Stimulated activated memory B cell treated with anti-CD40 and anti-IgM and Interleukin-4, amounts not matched to agents 10 μg/mL and 1 μg/mL and 100 μg/mL, for 72 hours (primary cell): ENCODE results near the gene COL6A1.
A peak's percentile ranks its signal among the peaks of the same experiment; 100 is the strongest.

Experiments used
- ATAC-seq: fragments of 150-1000 bp; cut with Tn5 transposase; 2 replicates; pipeline ENCODE4 v1.10.0; 2021
- H3K27ac Mint-ChIP-seq: one replicate; pipeline ENCODE4 v1.8.0; 2022; ENCODE audit warnings: mild to moderate bottlenecking, mixed read lengths
- H3K27me3 Mint-ChIP-seq: one replicate; pipeline ENCODE4 v1.8.0; 2022; ENCODE audit warnings: mixed read lengths
- H3K36me3 Mint-ChIP-seq: one replicate; pipeline ENCODE4 v1.8.0; 2022; ENCODE audit warnings: mixed read lengths
- H3K4me1 Mint-ChIP-seq: one replicate; pipeline ENCODE4 v1.8.0; 2022; ENCODE audit warnings: mixed read lengths
- H3K4me3 Mint-ChIP-seq: one replicate; pipeline ENCODE4 v1.8.0; 2022; ENCODE audit warnings: mild to moderate bottlenecking, moderate library complexity, mixed read lengths
- H3K9me3 Mint-ChIP-seq: one replicate; pipeline ENCODE4 v1.8.0; 2022; ENCODE audit warnings: mixed read lengths

COL6A1 gene, protein sequence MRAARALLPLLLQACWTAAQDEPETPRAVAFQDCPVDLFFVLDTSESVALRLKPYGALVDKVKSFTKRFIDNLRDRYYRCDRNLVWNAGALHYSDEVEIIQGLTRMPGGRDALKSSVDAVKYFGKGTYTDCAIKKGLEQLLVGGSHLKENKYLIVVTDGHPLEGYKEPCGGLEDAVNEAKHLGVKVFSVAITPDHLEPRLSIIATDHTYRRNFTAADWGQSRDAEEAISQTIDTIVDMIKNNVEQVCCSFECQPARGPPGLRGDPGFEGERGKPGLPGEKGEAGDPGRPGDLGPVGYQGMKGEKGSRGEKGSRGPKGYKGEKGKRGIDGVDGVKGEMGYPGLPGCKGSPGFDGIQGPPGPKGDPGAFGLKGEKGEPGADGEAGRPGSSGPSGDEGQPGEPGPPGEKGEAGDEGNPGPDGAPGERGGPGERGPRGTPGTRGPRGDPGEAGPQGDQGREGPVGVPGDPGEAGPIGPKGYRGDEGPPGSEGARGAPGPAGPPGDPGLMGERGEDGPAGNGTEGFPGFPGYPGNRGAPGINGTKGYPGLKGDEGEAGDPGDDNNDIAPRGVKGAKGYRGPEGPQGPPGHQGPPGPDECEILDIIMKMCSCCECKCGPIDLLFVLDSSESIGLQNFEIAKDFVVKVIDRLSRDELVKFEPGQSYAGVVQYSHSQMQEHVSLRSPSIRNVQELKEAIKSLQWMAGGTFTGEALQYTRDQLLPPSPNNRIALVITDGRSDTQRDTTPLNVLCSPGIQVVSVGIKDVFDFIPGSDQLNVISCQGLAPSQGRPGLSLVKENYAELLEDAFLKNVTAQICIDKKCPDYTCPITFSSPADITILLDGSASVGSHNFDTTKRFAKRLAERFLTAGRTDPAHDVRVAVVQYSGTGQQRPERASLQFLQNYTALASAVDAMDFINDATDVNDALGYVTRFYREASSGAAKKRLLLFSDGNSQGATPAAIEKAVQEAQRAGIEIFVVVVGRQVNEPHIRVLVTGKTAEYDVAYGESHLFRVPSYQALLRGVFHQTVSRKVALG

GRCh38 chr21:45981151-45982091 is at the start of gene COL6A1:
COL6A1 (plus strand) TSS chr21:45981770; CDS start chr21:45981851, 81 bp downstream.
- H3K4me3 Mint-ChIP-seq = peak within 1 kb of the TSS; percentile 39
- ATAC-seq = peak; percentile 44
- peaks cover 9% of the 10 kb centered on the region for H3K27me3 Mint-ChIP-seq
- no peak within 1 kb of the TSS for H3K27ac Mint-ChIP-seq
- peaks cover 9% of the 10 kb centered on the region for H3K9me3 Mint-ChIP-seq
- H3K36me3 Mint-ChIP-seq = no peaks in the 10 kb centered on the region
- H3K4me1 Mint-ChIP-seq = no peaks in the 10 kb centered on the region

GRCh38 chr21:45932922-45933502 is 48.6 kb upstream of the COL6A1 start:
- Mint-ChIP-seq H3K4me1 (no peaks in the 10 kb centered on the region), H3K27ac (no peak overlapping the region), H3K9me3 (no peaks in the 10 kb centered on the region), H3K36me3 (no peaks in the 10 kb centered on the region), H3K4me3 (no peak overlapping the region), H3K27me3 (peaks cover 33% of the 10 kb centered on the region)
- no peak for ATAC-seq

GRCh38 chr21:45934085-45934484 is 47.5 kb upstream of the COL6A1 start:
- H3K9me3 Mint-ChIP-seq = no peaks in the 10 kb centered on the region
- no peaks in the 10 kb centered on the region for H3K36me3 Mint-ChIP-seq

GRCh38 chr21:45934554-45934953 is 47.0 kb upstream of the COL6A1 start:
- H3K27me3 Mint-ChIP-seq = peaks cover 23% of the 10 kb centered on the region
- no peaks in the 10 kb centered on the region for H3K4me1 Mint-ChIP-seq
- no peaks in the 10 kb centered on the region for H3K36me3 Mint-ChIP-seq
- H3K9me3 Mint-ChIP-seq = no peaks in the 10 kb centered on the region
- no peak overlapping the region for H3K27ac Mint-ChIP-seq
- H3K4me3 Mint-ChIP-seq = no peak overlapping the region
- ATAC-seq = no peak

More at GRCh38 chr21:45934085-45934484, 47.5 kb upstream of the COL6A1 start:
- no peak for ATAC-seq
- Mint-ChIP-seq H3K4me3 (no peak overlapping the region), H3K27me3 (peaks cover 28% of the 10 kb centered on the region), H3K27ac (no peak overlapping the region), H3K4me1 (no peaks in the 10 kb centered on the region)

DNA sequence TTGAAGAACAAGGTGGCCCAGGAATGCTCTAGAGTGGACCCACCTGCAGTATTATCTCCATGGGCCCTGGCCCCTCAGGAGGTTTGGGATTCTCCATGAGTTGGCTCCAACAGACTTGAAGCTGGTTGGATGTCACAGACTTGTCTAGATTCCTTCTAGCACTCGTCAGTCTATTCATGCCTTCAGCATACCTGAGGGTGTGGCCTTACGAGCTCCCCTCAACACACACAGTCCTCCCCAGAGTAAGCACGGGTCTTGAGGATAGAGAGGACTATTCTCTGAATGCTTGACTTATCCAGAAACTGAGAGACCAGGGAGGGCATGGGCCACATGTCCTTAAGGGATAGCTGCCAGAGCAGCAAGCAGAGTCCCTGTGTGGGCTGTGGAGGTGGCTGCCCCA is 45.9 kb upstream of the COL6A1 start:
- no peak for ATAC-seq
- no peaks in the 10 kb centered on the region for H3K4me1 Mint-ChIP-seq
- peaks cover 18% of the 10 kb centered on the region for H3K27me3 Mint-ChIP-seq
- no peak overlapping the region for H3K4me3 Mint-ChIP-seq
- H3K27ac Mint-ChIP-seq = no peak overlapping the region
- H3K36me3 Mint-ChIP-seq = no peaks in the 10 kb centered on the region
- no peaks in the 10 kb centered on the region for H3K9me3 Mint-ChIP-seq

DNA sequence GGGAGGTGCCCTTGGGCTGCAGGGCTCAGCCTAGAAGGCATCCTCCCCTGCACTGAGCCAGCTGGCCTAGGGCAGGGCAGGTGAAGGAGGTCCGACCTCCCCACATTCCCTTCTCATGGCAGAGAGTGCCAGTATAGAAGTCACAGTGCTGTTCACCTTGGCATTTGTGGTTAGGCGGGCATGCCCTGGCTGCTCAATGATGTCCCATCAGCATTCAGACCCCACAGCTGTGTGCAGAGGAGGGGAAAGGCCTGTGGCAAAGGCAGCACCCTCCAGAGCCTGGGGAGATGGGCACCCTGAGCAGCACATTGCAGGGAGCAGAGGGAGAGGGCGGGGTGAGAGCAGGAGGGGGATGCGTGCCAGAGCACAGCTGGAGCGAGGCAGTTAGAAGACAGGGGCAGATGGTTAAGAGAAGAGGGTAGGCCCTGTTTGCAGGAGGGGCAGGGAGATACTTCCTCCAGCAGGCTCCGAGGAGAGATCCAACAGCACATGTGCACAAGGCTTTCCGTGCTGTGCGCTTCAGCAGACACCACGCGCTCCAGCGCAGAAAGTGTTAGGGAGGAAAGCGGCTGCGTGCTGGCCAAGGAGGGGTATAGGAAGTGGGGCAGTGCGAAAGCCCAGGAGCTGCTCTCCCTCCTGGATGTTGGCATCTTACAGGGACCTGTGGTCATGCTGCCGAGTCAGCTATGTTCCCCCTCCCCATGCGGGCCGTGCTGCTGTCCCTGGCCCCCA is 43.7 kb upstream of the COL6A1 start:
- H3K4me3 Mint-ChIP-seq = no peak overlapping the region
- ATAC-seq = no peak
- no peaks in the 10 kb centered on the region for H3K4me1 Mint-ChIP-seq
- H3K36me3 Mint-ChIP-seq = no peaks in the 10 kb centered on the region
- peaks cover 20% of the 10 kb centered on the region for H3K27me3 Mint-ChIP-seq
- H3K27ac Mint-ChIP-seq = no peak overlapping the region
- H3K9me3 Mint-ChIP-seq = no peaks in the 10 kb centered on the region

GRCh38 chr21:45938453-45938755 is 43.2 kb upstream of the COL6A1 start:
- ATAC-seq = no peak
- Mint-ChIP-seq H3K27ac (no peak overlapping the region), H3K4me1 (no peaks in the 10 kb centered on the region), H3K4me3 (no peak overlapping the region), H3K9me3 (peaks cover 2% of the 10 kb centered on the region), H3K36me3 (no peaks in the 10 kb centered on the region), H3K27me3 (peaks cover 20% of the 10 kb centered on the region)

DNA sequence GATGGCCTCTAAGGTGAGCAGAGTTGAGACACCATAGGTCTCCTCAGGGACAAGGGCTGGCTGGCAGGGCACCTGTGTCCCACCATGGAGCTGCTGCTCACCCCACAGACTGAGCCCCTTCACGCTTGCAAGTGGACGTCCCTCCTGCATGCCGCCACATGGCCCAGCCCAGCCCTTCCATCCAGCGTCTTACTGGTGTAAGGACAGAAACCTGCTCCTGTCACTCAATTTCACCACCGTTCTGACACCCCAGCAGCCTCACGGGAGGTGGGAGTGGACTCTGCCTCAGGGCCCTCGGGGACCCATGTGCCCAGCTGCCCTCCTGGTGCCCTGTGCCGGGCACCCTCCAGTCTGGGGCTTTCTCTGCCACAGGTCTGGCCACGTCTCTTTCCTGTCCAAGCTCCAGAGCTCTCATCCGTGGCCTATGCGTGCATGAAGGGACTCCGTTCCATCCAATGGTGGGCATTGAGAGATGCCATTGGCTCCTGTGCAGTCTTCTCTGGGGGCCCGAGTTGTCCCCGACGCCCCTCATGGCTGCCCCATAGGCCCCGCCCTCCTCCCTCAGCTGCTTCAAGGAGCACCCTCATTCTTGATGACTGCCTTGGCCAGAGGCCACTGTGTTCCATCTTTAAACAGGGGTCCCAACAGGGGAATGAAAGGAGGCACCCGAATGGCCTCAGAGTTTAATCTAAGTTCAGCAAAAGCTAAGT is 42.6 kb upstream of the COL6A1 start:
- no peaks in the 10 kb centered on the region for H3K36me3 Mint-ChIP-seq
- H3K27ac Mint-ChIP-seq = no peak overlapping the region
- peaks cover 4% of the 10 kb centered on the region for H3K9me3 Mint-ChIP-seq
- H3K4me1 Mint-ChIP-seq = no peaks in the 10 kb centered on the region
- H3K27me3 Mint-ChIP-seq = peaks cover 18% of the 10 kb centered on the region
- no peak for ATAC-seq
- no peak overlapping the region for H3K4me3 Mint-ChIP-seq

DNA sequence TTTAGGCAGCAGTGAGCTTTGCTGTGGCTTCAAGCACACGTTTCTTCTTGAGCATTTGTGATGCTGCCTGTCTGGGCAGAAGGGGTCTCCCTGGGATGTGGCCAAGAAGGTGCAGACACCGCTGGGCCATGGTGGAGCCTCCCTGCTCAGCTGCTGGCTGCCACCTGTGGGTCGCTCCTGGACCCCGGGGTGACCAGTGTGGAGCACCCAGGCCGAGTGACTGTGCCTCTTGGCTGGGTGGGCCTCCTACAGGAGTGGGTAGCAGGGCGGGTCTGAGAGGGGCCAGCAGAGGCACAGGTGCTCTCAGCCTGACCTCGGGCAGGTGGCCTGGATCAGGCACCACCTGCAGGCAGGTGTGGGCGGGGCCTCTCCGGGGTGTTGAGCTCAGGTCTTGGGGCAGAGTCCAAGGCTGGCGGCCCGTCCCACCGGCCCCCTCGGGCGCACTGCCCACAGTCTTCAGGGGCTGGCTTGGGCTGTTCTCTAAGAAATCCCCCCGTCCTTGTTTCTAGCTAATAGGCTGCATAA is 42.0 kb upstream of the COL6A1 start:
- H3K4me3 Mint-ChIP-seq = no peak overlapping the region
- H3K27me3 Mint-ChIP-seq = peaks cover 12% of the 10 kb centered on the region
- H3K4me1 Mint-ChIP-seq = no peaks in the 10 kb centered on the region
- H3K27ac Mint-ChIP-seq = no peak overlapping the region
- no peak for ATAC-seq
- H3K9me3 Mint-ChIP-seq = peaks cover 4% of the 10 kb centered on the region
- no peaks in the 10 kb centered on the region for H3K36me3 Mint-ChIP-seq

DNA sequence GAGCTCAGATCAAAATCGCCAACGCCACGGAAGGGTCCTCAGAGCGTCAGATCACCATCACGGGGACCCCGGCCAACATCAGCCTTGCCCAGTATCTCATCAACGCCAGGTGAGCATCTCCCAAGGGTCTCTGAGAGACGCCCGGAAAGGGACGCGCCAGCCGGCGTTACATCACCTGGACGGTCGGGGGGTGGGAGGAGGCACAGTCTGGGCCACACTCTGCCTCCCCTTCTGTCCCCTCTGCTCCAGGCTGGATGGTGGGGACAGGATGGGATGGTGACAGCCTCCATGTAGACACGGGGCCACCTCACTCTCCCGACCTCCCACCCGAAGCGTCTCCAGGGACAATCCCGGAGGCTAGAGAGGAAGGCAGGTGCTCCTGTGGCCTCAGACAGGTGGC is 41.5 kb upstream of the COL6A1 start:
- ATAC-seq = no peak
- no peak overlapping the region for H3K27ac Mint-ChIP-seq
- no peaks in the 10 kb centered on the region for H3K4me1 Mint-ChIP-seq
- no peak overlapping the region for H3K4me3 Mint-ChIP-seq
- peaks cover 4% of the 10 kb centered on the region for H3K9me3 Mint-ChIP-seq
- peaks cover 12% of the 10 kb centered on the region for H3K27me3 Mint-ChIP-seq
- no peaks in the 10 kb centered on the region for H3K36me3 Mint-ChIP-seq

DNA sequence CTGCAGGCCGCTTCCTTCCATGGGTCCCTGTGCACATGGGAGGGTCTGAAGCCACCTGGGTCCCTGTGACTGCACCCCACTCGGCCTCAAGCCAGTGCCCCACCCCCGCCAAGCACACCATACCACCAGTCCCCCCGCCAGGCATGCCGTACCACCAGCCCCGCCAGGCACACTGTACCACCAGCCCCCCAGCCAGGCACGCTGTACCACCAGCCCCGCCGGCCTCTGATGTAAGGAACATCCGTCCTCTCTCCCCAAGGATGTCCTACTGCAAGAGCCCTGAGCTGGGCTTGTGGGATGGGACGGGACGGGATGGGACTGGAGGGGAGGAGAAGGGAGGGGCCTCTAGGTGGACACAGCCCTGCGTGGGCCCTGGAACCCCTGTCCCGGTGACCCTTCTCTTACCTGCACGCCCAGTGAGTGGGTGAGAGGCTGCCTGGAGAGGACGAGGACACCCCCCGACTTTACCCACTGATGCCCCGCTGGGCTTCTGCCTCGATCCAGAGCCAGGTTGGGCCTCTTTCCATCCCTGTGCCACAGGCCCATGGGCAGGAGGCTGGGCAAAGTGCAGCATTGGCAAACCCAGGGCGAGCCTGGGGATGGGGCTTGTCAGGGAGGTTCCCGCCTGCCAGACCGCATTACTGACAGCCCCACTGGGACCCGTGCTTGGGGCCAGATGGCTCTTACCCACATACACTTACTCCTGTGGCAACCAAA is 40.8 kb upstream of the COL6A1 start:
- ATAC-seq = peak; percentile 54

GRCh38 chr21:45941338-45941710 is 40.2 kb upstream of the COL6A1 start:
- Mint-ChIP-seq H3K36me3 (no peaks in the 10 kb centered on the region), H3K4me1 (no peaks in the 10 kb centered on the region), H3K27ac (no peak overlapping the region), H3K4me3 (no peak overlapping the region), H3K9me3 (peaks cover 4% of the 10 kb centered on the region), H3K27me3 (peaks cover 12% of the 10 kb centered on the region)
- ATAC-seq = peak; percentile 28

More for the DNA sequence above, 40.8 kb upstream of the COL6A1 start:
- Mint-ChIP-seq H3K36me3 (no peaks in the 10 kb centered on the region), H3K27me3 (peaks cover 12% of the 10 kb centered on the region), H3K27ac (no peak overlapping the region), H3K9me3 (peaks cover 4% of the 10 kb centered on the region), H3K4me1 (no peaks in the 10 kb centered on the region), H3K4me3 (no peak overlapping the region)
